H1 (cell line): ENCODE results near the gene MLF2. TPM values are rescaled to one million over a fixed set of nuclear protein-coding genes. Genes with fewer than 3 reads are reported as not detected.

Experiments
- CTCF ChIA-PET: fragments of 300-600 bp; sonication (Branson Sonifier 250); formaldehyde crosslinking; loops from one replicate; lab custom pipeline; 2021; ENCODE audit not compliant: partially characterized antibody; lab: Charles Lee
- POLR2A ChIA-PET: fragments of 300-600 bp; sonication (Branson Sonifier 250); formaldehyde crosslinking; loops from one replicate; lab custom pipeline; 2021; ENCODE audit warnings: inconsistent platforms; ENCODE audit not compliant: partially characterized antibody; lab: Charles Lee
- DNase-seq, 2 experiments: peaks; one replicate each; pipeline versions ENCODE4 v3.0.0 to v3.0.0-alpha.2; 2010 to 2022; ENCODE audit warnings: low spot score in 2 of 2, low read depth in 1 of 2, mixed read lengths in 1 of 2
- FAIRE-seq: peaks from 2 replicates; lab custom pipeline; 2011; peaks lifted over from hg19 to GRCh38; lab: Jason Lieb, UNC
- H2AFZ ChIP-seq: 2 replicates; pipeline ENCODE4 v1.8.1; 2012; ENCODE audit warnings: low read length, inconsistent platforms
- H2AK5ac ChIP-seq: 2 replicates; pipeline ENCODE4 v1.6.1; 2013; ENCODE audit warnings: low read depth, low read length
- H2BK120ac ChIP-seq: replicated peaks from 2 replicates; pipeline ENCODE3; 2013; ENCODE audit warnings: low read depth, low read length, inconsistent platforms
- H2BK12ac ChIP-seq: 2 replicates; pipeline ENCODE4 v1.6.1; 2013; ENCODE audit warnings: low read depth, low read length
- H2BK15ac ChIP-seq: 2 replicates; pipeline ENCODE4 v1.6.1; 2013; ENCODE audit warnings: low read length
- H2BK20ac ChIP-seq: 2 replicates; pipeline ENCODE4 v1.6.1; 2013; ENCODE audit warnings: low read length
- H2BK5ac ChIP-seq: 2 replicates; pipeline ENCODE4 v1.6.1; 2013; ENCODE audit warnings: low read depth, low read length
- H3K14ac ChIP-seq: 2 replicates; pipeline ENCODE4 v1.6.1; 2013; ENCODE audit warnings: inconsistent platforms; ENCODE audit not compliant: insufficient read length
- H3K18ac ChIP-seq: 2 replicates; pipeline ENCODE4 v1.6.1; 2013; ENCODE audit warnings: low read length; ENCODE audit errors: extremely low read depth
- H3K23ac ChIP-seq: 2 replicates; pipeline ENCODE4 v1.6.1; 2013; ENCODE audit warnings: inconsistent platforms; ENCODE audit not compliant: insufficient read length
- H3K23me2 ChIP-seq: 2 replicates; pipeline ENCODE4 v1.6.1; 2013; ENCODE audit warnings: low read depth, low read length
- H3K27ac ChIP-seq: 2 replicates; pipeline ENCODE4 v1.6.1; 2011; ENCODE audit warnings: low read depth, low read length, inconsistent platforms
- H3K27me3 ChIP-seq, 4 experiments: replicated peaks in 1 of 4; 1 replicate in 1 of 4; 2 replicates in 3 of 4; pipeline versions ENCODE4 v1.6.1 to v1.8.1; 2011 to 2013; ENCODE audit warnings: low read length in 3 of 4, mild to moderate bottlenecking in 3 of 4, inconsistent platforms in 2 of 4, mixed read lengths in 2 of 4, moderate library complexity in 1 of 4; ENCODE audit not compliant: control insufficient read depth in 3 of 4, insufficient read depth in 3 of 4; ENCODE audit errors: extremely low read depth in 1 of 4
- H3K36me3 ChIP-seq, 4 experiments: 2 replicates each; pipeline versions ENCODE4 v1.6.1 to v1.8.1; 2011 to 2013; ENCODE audit warnings: mild to moderate bottlenecking in 4 of 4, low read length in 3 of 4, moderate library complexity in 2 of 4, control low read depth in 1 of 4, inconsistent platforms in 1 of 4; ENCODE audit not compliant: insufficient read depth in 4 of 4, control insufficient read depth in 2 of 4
- H3K4ac ChIP-seq: replicated peaks from 2 replicates; pipeline ENCODE3; 2013; ENCODE audit warnings: low read length, low read depth, mixed read lengths, inconsistent platforms; ENCODE audit not compliant: insufficient read length
- H3K4me1 ChIP-seq, 4 experiments: replicated peaks in 1 of 4; 1 replicate in 1 of 4; 2 replicates in 3 of 4; pipeline versions ENCODE4 v1.6.1 to v1.8.1; 2011 to 2013; ENCODE audit warnings: low read length in 3 of 4, inconsistent platforms in 2 of 4, mixed read lengths in 1 of 4; ENCODE audit not compliant: insufficient read depth in 4 of 4, control insufficient read depth in 3 of 4
- H3K4me2 ChIP-seq, 2 experiments: 2 replicates each; pipeline versions ENCODE4 v1.6.1 to v1.8.1; 2011 to 2013; ENCODE audit warnings: low read depth in 2 of 2, low read length in 2 of 2, control low read depth in 1 of 2, inconsistent platforms in 1 of 2, mild to moderate bottlenecking in 1 of 2; ENCODE audit not compliant: insufficient read depth in 1 of 2
- H3K4me3 ChIP-seq, 4 experiments: fragments of 200-600, 300-600 bp in 1 of 4; sonication (generic), shearing (Covaris generic), sonication (Bioruptor Twin) in 1 of 4; 2 replicates each; pipeline versions ENCODE4 v1.5.1 to v1.8.1; 2011 to 2016; ENCODE audit warnings: low read length in 4 of 4, low read depth in 3 of 4, control low read depth in 2 of 4, inconsistent platforms in 2 of 4, mild to moderate bottlenecking in 2 of 4, mixed read lengths in 1 of 4, moderate library complexity in 1 of 4; ENCODE audit not compliant: insufficient read depth in 2 of 4; ENCODE audit errors: extremely low read depth in 1 of 4
- H3K56ac ChIP-seq: replicated peaks from 2 replicates; pipeline ENCODE3; 2013; ENCODE audit warnings: low read depth, mild to moderate bottlenecking, mixed read lengths, low read length, inconsistent platforms; ENCODE audit not compliant: insufficient read length
- H3K79me1 ChIP-seq: 2 replicates; pipeline ENCODE4 v1.6.1; 2013; ENCODE audit warnings: low read depth, low read length, control low read depth
- H3K79me2 ChIP-seq, 2 experiments: 2 replicates each; pipeline versions ENCODE4 v1.6.1 to v1.8.1; 2012 to 2013; ENCODE audit warnings: low read length in 2 of 2, mild to moderate bottlenecking in 2 of 2, inconsistent platforms in 1 of 2; ENCODE audit not compliant: insufficient read depth in 2 of 2, control insufficient read depth in 1 of 2
- H3K9ac ChIP-seq, 4 experiments: replicated peaks in 1 of 4; 1 replicate in 1 of 4; 2 replicates in 3 of 4; pipeline versions ENCODE4 v1.6.1 to v1.8.1; 2011 to 2013; ENCODE audit warnings: low read depth in 3 of 4, low read length in 3 of 4, control low read depth in 2 of 4, mild to moderate bottlenecking in 2 of 4, moderate library complexity in 2 of 4, inconsistent platforms in 1 of 4; ENCODE audit errors: extremely low read depth in 1 of 4
- H3K9me3 ChIP-seq, 2 experiments: 2 replicates each; pipeline versions ENCODE4 v1.6.1 to v1.8.1; 2012 to 2013; ENCODE audit warnings: mild to moderate bottlenecking in 2 of 2, moderate library complexity in 2 of 2, control low read depth in 1 of 2, inconsistent platforms in 1 of 2, low read depth in 1 of 2, low read length in 1 of 2, mixed read lengths in 1 of 2; ENCODE audit not compliant: insufficient read depth in 2 of 2
- H4K20me1 ChIP-seq, 2 experiments: replicated peaks in 1 of 2; 2 replicates each; pipeline versions ENCODE3 to v1.8.1; 2011 to 2013; ENCODE audit warnings: inconsistent platforms in 2 of 2, low read length in 2 of 2, mild to moderate bottlenecking in 1 of 2; ENCODE audit not compliant: insufficient read depth in 2 of 2, control insufficient read depth in 1 of 2
- H4K5ac ChIP-seq: 2 replicates; pipeline ENCODE4 v1.6.1; 2013; ENCODE audit warnings: low read length, low read depth, mixed read lengths, inconsistent platforms; ENCODE audit not compliant: insufficient read length
- H4K8ac ChIP-seq: 2 replicates; pipeline ENCODE4 v1.8.0; 2013; ENCODE audit warnings: mild to moderate bottlenecking, moderate library complexity, low read length, inconsistent platforms; ENCODE audit not compliant: insufficient read depth; ENCODE audit errors: extremely low read depth
- H4K91ac ChIP-seq: replicated peaks from 2 replicates; pipeline ENCODE3; 2013; ENCODE audit warnings: low read length, mixed read lengths, inconsistent platforms; ENCODE audit not compliant: insufficient read length
- ATF2 ChIP-seq: IDR thresholded peaks from 2 replicates; pipeline ENCODE4 v1.6.1; 2012; ENCODE audit warnings: low read length, inconsistent platforms
- CHD2 ChIP-seq: IDR thresholded peaks from 2 replicates; pipeline ENCODE4 v1.6.1; 2012; ENCODE audit warnings: low read length, improper control_type of control experiment
- E2F6 ChIP-seq: IDR thresholded peaks from 2 replicates; pipeline ENCODE4 v1.6.1; 2012; ENCODE audit warnings: inconsistent platforms
- GTF2F1 ChIP-seq: IDR thresholded peaks from 2 replicates; pipeline ENCODE4 v1.6.1; 2012; ENCODE audit warnings: low read depth, low read length, improper control_type of control experiment, borderline replicate concordance
- NANOG ChIP-seq: IDR thresholded peaks from 2 replicates; pipeline ENCODE4 v1.6.1; 2011; ENCODE audit warnings: low read length, low read depth, mild to moderate bottlenecking, inconsistent platforms; ENCODE audit not compliant: insufficient read depth, poor library complexity, severe bottlenecking
- RFX5 ChIP-seq: IDR thresholded peaks from 2 replicates; pipeline ENCODE4 v1.6.1; 2011; ENCODE audit warnings: low read depth, low read length, improper control_type of control experiment, borderline replicate concordance
- TEAD4 ChIP-seq: IDR thresholded peaks from 2 replicates; pipeline ENCODE4 v1.6.1; 2012; ENCODE audit warnings: low read depth, low read length, inconsistent platforms, mixed read lengths
- WGBS, 2 experiments: shearing (Covaris generic) in 1 of 2; methylation state at CpG; one replicate each; pipeline versions ENCODE4 v1.1.6 to v1.1.7; 2013 to 2015; ENCODE audit warnings: low lambda C conversion rate in 2 of 2, mixed read lengths in 2 of 2, inconsistent platforms in 1 of 2, low coverage in 1 of 2, missing lambda C conversion rate in 1 of 2; ENCODE audit not compliant: insufficient replicate concordance in 2 of 2, insufficient coverage in 1 of 2, insufficient read length in 1 of 2; ENCODE audit errors: extremely low coverage in 1 of 2, missing lambda C conversion rate in 1 of 2; 5-methylcytosine and 5-hydroxymethylcytosine counted together
- polyA plus RNA-seq, 7 experiments: library from polyadenylated mRNA; depleted of rRNA in 3 of 7; stranded (reverse) in 5 of 7; unstranded in 2 of 7; fragments of >200 nt in 5 of 7; fragments of 200-250 nt in 2 of 7; gene quantifications; 1 replicate in 5 of 7; 2 replicates in 1 of 7; 4 replicates in 1 of 7; pipeline versions ENCODE4 v1.2.1 to v1.2.3, GENCODE V29; 2011 to 2013; ENCODE audit warnings: missing spikeins in 2 of 7, mixed read lengths in 2 of 7
- total RNA-seq: library from RNA; stranded (reverse); fragmentation: NEBNext Ultra II Directional; extraction: Animal tissue kit (Norgen Biotek cat#: 25700); gene quantifications from 2 replicates; pipeline ENCODE4 v1.2.1, GENCODE V29; 2021

The MLF2 gene
- total and polyA plus RNA-seq, 2 of the 8 experiments (the other 6 are each of a cell fraction or from before 2014, with no cell fraction given): 229 to 401 TPM

GRCh38 chr12:6758506-6759095 lies 5.7 kb upstream of the MLF2 start:
- Histone ChIP-seq H3K14ac (no peak overlapping the region), H3K79me1 (no peaks in the 10 kb centered on the region), H4K20me1 (no peaks in the 10 kb centered on the region), H3K9ac (no peak overlapping the region; a peak in 1 of 7 replicates), H3K23ac (no peak overlapping the region), H2BK20ac (peak overlapping the region; percentile 80), H2BK120ac (no peak overlapping the region), H3K27ac (no peak overlapping the region), H2BK12ac (peak overlapping the region; percentile 83; the same call in 1 of the 2 replicates), H2AFZ (no peak overlapping the region), H4K91ac (peak overlapping the region; percentile 75), H3K18ac (peak overlapping the region; percentile 62), H3K4me1 (peaks cover 0 to 9% (median 3%) of the 10 kb centered on the region in 4 experiments; a peak in 4 of 7 replicates), H3K56ac (no peak overlapping the region), H3K9me3 (no peaks in the 10 kb centered on the region), H2BK15ac (peak overlapping the region; percentile 25; the same call in 1 of the 2 replicates), H3K4ac (no peak overlapping the region), H2BK5ac (peak overlapping the region; percentile 69; the same call in 1 of the 2 replicates), H2AK5ac (peak overlapping the region; percentile 91; the same call in 1 of the 2 replicates), H3K36me3 (no peaks in the 10 kb centered on the region), H4K5ac (no peak overlapping the region), H3K4me3 (no peak overlapping the region), H3K79me2 (no peaks in the 10 kb centered on the region), H4K8ac (no peak overlapping the region), H3K23me2 (no peaks in the 10 kb centered on the region; the same call in 1 of the 2 replicates), H3K4me2 (no peak overlapping the region), H3K27me3 (no peaks in the 10 kb centered on the region)
- WGBS, 2 experiments: 90% methylated on average over 9 of the region's 9 CpGs; no CpG with 5 or more reads in 1 of the 2 experiments
- ChIA-PET CTCF (interaction anchor here (1.0 to 16.3 kb wide), 8 partner anchors 16 to 204 kb away, joined by 3 to 427 read pairs (median 4); partner anchors contain the start of genes LAG3 and PTMS), POLR2A (interaction anchor here (0.9 to 7.0 kb wide), 7 partner anchors 8 to 76 kb away, joined by 3 to 75 read pairs (median 4); partner anchors contain the start of genes GPR162, LAG3 and PTMS)
- no peak for FAIRE-seq
- TF ChIP-seq RFX5: no peak
- no peak for TF ChIP-seq NANOG
- no peak for TF ChIP-seq CHD2
- no peak for TF ChIP-seq ATF2
- TF ChIP-seq TEAD4: no peak
- no peak for TF ChIP-seq E2F6
- no peak for TF ChIP-seq GTF2F1
- DNase-seq: no peak
